ENCODE results near the gene NCOA5. TPM values are rescaled to one million over a fixed set of nuclear protein-coding genes. Genes with fewer than 3 reads are reported as not detected.

The NCOA5 gene
- total and polyA plus RNA-seq, 4 donors, result 3.2 to 10.4 (median 8.7) TPM

DNA sequence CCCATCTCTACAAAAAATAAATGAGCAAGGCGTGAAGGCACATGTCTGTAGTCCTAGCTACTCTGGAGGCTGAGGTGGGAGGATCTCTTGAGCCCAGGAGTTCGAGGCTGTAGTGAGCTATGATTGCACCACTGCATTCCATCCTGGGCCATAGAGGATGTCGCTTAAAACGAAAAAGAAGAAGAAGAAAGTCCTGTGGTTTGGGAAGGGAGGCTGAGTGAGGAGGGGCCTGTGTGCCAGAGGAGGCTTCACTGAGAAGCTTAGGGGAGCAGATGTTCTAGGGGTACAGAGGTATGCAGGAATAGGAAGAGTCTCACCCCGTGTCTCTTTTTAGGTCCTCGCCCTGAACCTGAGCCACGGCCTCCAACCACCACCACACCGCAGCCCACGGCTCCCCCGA, 76.8 kb downstream of the NCOA5 start:
- no peaks in the 10 kb centered on the region for H3K9me3 ChIP-seq (ENCODE audit: control insufficient read depth in 4 of 4, low read length in 3 of 4)
- DNase-seq (ENCODE audit: low spot score), result no peak
- TF ChIP-seq, protein P1, sequence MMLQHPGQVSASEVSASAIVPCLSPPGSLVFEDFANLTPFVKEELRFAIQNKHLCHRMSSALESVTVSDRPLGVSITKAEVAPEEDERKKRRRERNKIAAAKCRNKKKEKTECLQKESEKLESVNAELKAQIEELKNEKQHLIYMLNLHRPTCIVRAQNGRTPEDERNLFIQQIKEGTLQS (IDR thresholded peaks at IDR 0.05), result no peak
- TF ChIP-seq RAD21 (IDR thresholded peaks at IDR 0.05) (no peak), JUND (IDR thresholded peaks at IDR 0.05) (no peak), FOXA1 (IDR thresholded peaks at IDR 0.05) (no peak), GABPA (IDR thresholded peaks at IDR 0.05 in 1 of 2, conservative IDR thresholded peaks at IDR 0.05 in 1 of 2) (no peak), FOXA2 (IDR thresholded peaks at IDR 0.05) (no peak), RXRA (IDR thresholded peaks at IDR 0.05) (no peak), HNF4A (conservative IDR thresholded peaks at IDR 0.05) (no peak), EGR1 (IDR thresholded peaks at IDR 0.05; ENCODE audit: low read depth in 2 of 2) (no peak)
- TF ChIP-seq, protein P2, sequence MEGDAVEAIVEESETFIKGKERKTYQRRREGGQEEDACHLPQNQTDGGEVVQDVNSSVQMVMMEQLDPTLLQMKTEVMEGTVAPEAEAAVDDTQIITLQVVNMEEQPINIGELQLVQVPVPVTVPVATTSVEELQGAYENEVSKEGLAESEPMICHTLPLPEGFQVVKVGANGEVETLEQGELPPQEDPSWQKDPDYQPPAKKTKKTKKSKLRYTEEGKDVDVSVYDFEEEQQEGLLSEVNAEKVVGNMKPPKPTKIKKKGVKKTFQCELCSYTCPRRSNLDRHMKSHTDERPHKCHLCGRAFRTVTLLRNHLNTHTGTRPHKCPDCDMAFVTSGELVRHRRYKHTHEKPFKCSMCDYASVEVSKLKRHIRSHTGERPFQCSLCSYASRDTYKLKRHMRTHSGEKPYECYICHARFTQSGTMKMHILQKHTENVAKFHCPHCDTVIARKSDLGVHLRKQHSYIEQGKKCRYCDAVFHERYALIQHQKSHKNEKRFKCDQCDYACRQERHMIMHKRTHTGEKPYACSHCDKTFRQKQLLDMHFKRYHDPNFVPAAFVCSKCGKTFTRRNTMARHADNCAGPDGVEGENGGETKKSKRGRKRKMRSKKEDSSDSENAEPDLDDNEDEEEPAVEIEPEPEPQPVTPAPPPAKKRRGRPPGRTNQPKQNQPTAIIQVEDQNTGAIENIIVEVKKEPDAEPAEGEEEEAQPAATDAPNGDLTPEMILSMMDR (IDR thresholded peaks at IDR 0.05; ENCODE audit: low read depth, low read length, missing input control), result no peak
- TF ChIP-seq, protein P3, sequence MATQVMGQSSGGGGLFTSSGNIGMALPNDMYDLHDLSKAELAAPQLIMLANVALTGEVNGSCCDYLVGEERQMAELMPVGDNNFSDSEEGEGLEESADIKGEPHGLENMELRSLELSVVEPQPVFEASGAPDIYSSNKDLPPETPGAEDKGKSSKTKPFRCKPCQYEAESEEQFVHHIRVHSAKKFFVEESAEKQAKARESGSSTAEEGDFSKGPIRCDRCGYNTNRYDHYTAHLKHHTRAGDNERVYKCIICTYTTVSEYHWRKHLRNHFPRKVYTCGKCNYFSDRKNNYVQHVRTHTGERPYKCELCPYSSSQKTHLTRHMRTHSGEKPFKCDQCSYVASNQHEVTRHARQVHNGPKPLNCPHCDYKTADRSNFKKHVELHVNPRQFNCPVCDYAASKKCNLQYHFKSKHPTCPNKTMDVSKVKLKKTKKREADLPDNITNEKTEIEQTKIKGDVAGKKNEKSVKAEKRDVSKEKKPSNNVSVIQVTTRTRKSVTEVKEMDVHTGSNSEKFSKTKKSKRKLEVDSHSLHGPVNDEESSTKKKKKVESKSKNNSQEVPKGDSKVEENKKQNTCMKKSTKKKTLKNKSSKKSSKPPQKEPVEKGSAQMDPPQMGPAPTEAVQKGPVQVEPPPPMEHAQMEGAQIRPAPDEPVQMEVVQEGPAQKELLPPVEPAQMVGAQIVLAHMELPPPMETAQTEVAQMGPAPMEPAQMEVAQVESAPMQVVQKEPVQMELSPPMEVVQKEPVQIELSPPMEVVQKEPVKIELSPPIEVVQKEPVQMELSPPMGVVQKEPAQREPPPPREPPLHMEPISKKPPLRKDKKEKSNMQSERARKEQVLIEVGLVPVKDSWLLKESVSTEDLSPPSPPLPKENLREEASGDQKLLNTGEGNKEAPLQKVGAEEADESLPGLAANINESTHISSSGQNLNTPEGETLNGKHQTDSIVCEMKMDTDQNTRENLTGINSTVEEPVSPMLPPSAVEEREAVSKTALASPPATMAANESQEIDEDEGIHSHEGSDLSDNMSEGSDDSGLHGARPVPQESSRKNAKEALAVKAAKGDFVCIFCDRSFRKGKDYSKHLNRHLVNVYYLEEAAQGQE (IDR thresholded peaks at IDR 0.05), result no peak
- WGBS, result 56% methylated on average over 10 of the region's 10 CpGs
- H3K36me3 ChIP-seq (ENCODE audit: control insufficient read depth in 4 of 4, insufficient read depth in 3 of 4, low read depth in 1 of 4, low read length in 3 of 4), result no peaks in the 10 kb centered on the region
- peaks cover 3 to 16% (median 9%) of the 10 kb centered on the region in 4 donors for H3K27me3 ChIP-seq (ENCODE audit: control insufficient read depth in 4 of 4, insufficient read depth in 4 of 4, low read length in 3 of 4)
- H3K9ac ChIP-seq (ENCODE audit: low read depth in 1 of 2, low read length in 2 of 2), result no peak overlapping the region
- no peak overlapping the region for H3K27ac ChIP-seq (ENCODE audit: low read depth in 1 of 2, low read length in 2 of 2)
- no peak overlapping the region for H3K4me3 ChIP-seq (ENCODE audit: low read depth in 1 of 3, low read length in 3 of 3)
- peaks cover 9 to 16% (median 11%) of the 10 kb centered on the region in 4 donors for H3K4me1 ChIP-seq (ENCODE audit: control insufficient read depth in 4 of 4, insufficient read depth in 4 of 4, low read length in 3 of 4)

DNA sequence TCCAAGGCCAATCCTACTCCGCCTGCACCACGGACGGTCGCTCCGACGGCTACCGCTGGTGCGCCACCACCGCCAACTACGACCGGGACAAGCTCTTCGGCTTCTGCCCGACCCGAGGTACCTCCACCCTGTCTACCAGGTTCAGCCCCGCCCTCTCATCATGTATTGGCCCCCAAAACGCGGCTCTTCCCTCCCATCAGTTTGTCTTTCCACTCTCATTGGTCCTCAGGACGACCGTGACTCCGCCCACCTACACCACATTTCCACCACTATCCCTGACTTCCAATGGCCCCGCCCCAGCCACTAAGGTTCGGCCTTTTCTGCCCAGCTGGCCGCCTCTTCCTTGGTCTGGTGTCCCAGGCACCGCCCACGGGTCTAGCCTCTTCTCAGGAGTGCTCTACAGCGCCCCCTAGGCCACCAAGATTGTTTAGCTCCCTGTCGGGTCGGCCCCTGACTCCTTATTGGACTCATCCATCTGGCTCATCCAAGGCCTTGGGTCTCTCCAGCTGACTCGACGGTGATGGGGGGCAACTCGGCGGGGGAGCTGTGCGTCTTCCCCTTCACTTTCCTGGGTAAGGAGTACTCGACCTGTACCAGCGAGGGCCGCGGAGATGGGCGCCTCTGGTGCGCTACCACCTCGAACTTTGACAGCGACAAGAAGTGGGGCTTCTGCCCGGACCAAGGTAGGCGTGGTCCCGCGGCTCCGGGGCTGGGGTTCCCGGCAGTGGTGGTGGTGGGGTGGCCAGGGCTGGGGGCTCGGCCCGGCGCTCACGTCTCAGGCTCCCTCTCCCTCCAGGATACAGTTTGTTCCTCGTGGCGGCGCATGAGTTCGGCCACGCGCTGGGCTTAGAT, 77.9 kb downstream of the NCOA5 start:
- WGBS, result 19% methylated on average over 57 of the region's 57 CpGs
- Histone ChIP-seq H3K9ac (ENCODE audit: low read depth in 1 of 2, low read length in 2 of 2) (no peak overlapping the region), H3K4me1 (ENCODE audit: control insufficient read depth in 4 of 4, insufficient read depth in 4 of 4, low read length in 3 of 4) (peaks cover 9 to 16% (median 11%) of the 10 kb centered on the region in 4 donors), H3K36me3 (ENCODE audit: control insufficient read depth in 4 of 4, insufficient read depth in 3 of 4, low read depth in 1 of 4, low read length in 3 of 4) (no peaks in the 10 kb centered on the region), H3K9me3 (ENCODE audit: control insufficient read depth in 4 of 4, low read length in 3 of 4) (no peaks in the 10 kb centered on the region), H3K27ac (ENCODE audit: low read depth in 1 of 2, low read length in 2 of 2) (no peak overlapping the region), H3K4me3 (ENCODE audit: low read depth in 1 of 3, low read length in 3 of 3) (no peak overlapping the region), H3K27me3 (ENCODE audit: control insufficient read depth in 4 of 4, insufficient read depth in 4 of 4, low read length in 3 of 4) (peaks cover 3 to 14% (median 9%) of the 10 kb centered on the region in 4 donors)
- peak; percentile 63 for DNase-seq (ENCODE audit: low spot score)
- TF ChIP-seq, protein P2 (IDR thresholded peaks at IDR 0.05; ENCODE audit: low read depth, low read length, missing input control), result peak; percentile 10
- no peak for TF ChIP-seq YY1 (IDR thresholded peaks at IDR 0.05)

Other genes with a start within 250 kb of the NCOA5 start
- 10 to 100 TPM; 24.4 to 24.5 TPM for gene ACOT8, start 232.6 kb downstream of the NCOA5 start, total RNA-seq
- 10 to 100 TPM; 24.5 to 27.1 TPM for gene ACOT8, start 232.6 kb downstream of the NCOA5 start, polyA plus RNA-seq
- gene ZSWIM3, start 232.3 kb downstream of the NCOA5 start, total RNA-seq, result 1 to 10 TPM; 2.9 to 4.2 TPM
- 1 to 10 TPM in 1 of 2 donors, under 1 TPM in 1; 0.56 to 1.6 TPM for gene ZSWIM3, start 232.3 kb downstream of the NCOA5 start, polyA plus RNA-seq
- gene ZSWIM1, start 208.7 kb downstream of the NCOA5 start, total RNA-seq, result 1 to 10 TPM; 2.2 to 5.0 TPM
- 1 to 10 TPM; 2.1 to 2.4 TPM for gene ZSWIM1, start 208.7 kb downstream of the NCOA5 start, polyA plus RNA-seq
- gene SPATA25, start 202.3 kb downstream of the NCOA5 start, total RNA-seq, result 1 to 10 TPM; 1.6 to 7.6 TPM
- gene SPATA25, start 202.3 kb downstream of the NCOA5 start, polyA plus RNA-seq, result under 1 TPM; 0.43 to 0.80 TPM
- gene NEURL2, start 198.8 kb downstream of the NCOA5 start, total RNA-seq, result 10 to 100 TPM in 1 of 2 donors, 1 to 10 TPM in 1; 4.1 to 14.5 TPM
- 1 to 10 TPM; 3.7 to 6.2 TPM for gene NEURL2, start 198.8 kb downstream of the NCOA5 start, polyA plus RNA-seq
- gene CTSA, start 198.6 kb downstream of the NCOA5 start, total RNA-seq, result 10 to 100 TPM; 45.6 to 48.1 TPM
- gene CTSA, start 198.6 kb downstream of the NCOA5 start, polyA plus RNA-seq, result 100 to 1,000 TPM; 105 to 151 TPM
- 10 to 100 TPM; 66.5 to 69.5 TPM for gene PLTP, start 177.8 kb downstream of the NCOA5 start, total RNA-seq
- gene PLTP, start 177.8 kb downstream of the NCOA5 start, polyA plus RNA-seq, result 10 to 100 TPM; 22.5 to 54.9 TPM
- 10 to 100 TPM; 11.5 TPM for gene PCIF1, start 155.3 kb downstream of the NCOA5 start, total RNA-seq
- 10 to 100 TPM in 1 of 2 donors, 1 to 10 TPM in 1; 9.2 to 12.4 TPM for gene PCIF1, start 155.3 kb downstream of the NCOA5 start, polyA plus RNA-seq
- 10 to 100 TPM in 1 of 2 donors, 1 to 10 TPM in 1; 9.1 to 14.6 TPM for gene ZNF335, start 117.8 kb downstream of the NCOA5 start, total RNA-seq
- gene ZNF335, start 117.8 kb downstream of the NCOA5 start, polyA plus RNA-seq, result 1 to 10 TPM; 3.0 to 4.1 TPM
- 1 to 10 TPM in 1 of 2 donors, under 1 TPM in 1; 0.84 to 5.4 TPM for gene MMP9, start 81.1 kb downstream of the NCOA5 start, total RNA-seq
- gene MMP9, start 81.1 kb downstream of the NCOA5 start, polyA plus RNA-seq, result 1 to 10 TPM in 1 of 2 donors, under 1 TPM in 1; 0.29 to 1.6 TPM
- under 1 TPM in 1 of 2 donors, not detected in 1; 0.33 TPM for gene SLC12A5, start 60.7 kb downstream of the NCOA5 start, total RNA-seq
- gene SLC12A5, start 60.7 kb downstream of the NCOA5 start, polyA plus RNA-seq, result 1 to 10 TPM in 1 of 2 donors, not detected in 1; 1.5 TPM
- gene CD40, start 28.4 kb upstream of the NCOA5 start, total RNA-seq, result 1 to 10 TPM; 2.2 to 6.4 TPM
- gene CD40, start 28.4 kb upstream of the NCOA5 start, polyA plus RNA-seq, result 1 to 10 TPM; 5.7 to 9.4 TPM
- not detected for gene CDH22, start 218.5 kb upstream of the NCOA5 start, total RNA-seq
- gene CDH22, start 218.5 kb upstream of the NCOA5 start, polyA plus RNA-seq, result under 1 TPM in 1 of 2 donors, not detected in 1; 0.02 TPM